HCT116 (cell line): ENCODE results near the gene HAPLN2.

Experiments
- EZH2 ChIP-seq: fragments of 200-600 bp; sonication (generic); IDR thresholded peaks from 2 replicates; pipeline ENCODE4 v1.6.1; 2017; ENCODE audit warnings: antibody characterized with exemption, mixed run types
- POLR2A ChIP-seq: IDR thresholded peaks from 2 replicates; pipeline ENCODE4 v1.7.0; 2011; ENCODE audit warnings: borderline replicate concordance; ENCODE audit not compliant: insufficient read depth, insufficient read length; ENCODE audit errors: extremely low read depth
- YY1 ChIP-seq: IDR thresholded peaks from 2 replicates; pipeline ENCODE4 v1.6.1; 2011; ENCODE audit warnings: low read length, low read depth, moderate library complexity, mild to moderate bottlenecking; ENCODE audit not compliant: insufficient replicate concordance; ENCODE audit errors: extremely low read depth

GRCh38 chr1:156643778-156644092, 24.5 kb downstream of the HAPLN2 start:
- TF ChIP-seq EZH2 (no peak), YY1 (no peak), POLR2A (no peak)
